Uterus (tissue), 2 donors: Measurements from ENCODE around the gene TMEM183A.

Experiments
- CTCF ChIP-seq, 4 experiments: fragments of 200-600 bp in 2 of 4; fragments of 450-650 bp in 2 of 4; sonication (generic) in 2 of 4; IDR thresholded peaks; one replicate each; pipeline ENCODE4 v1.5.1; 2016 to 2019; ENCODE audit warnings: antibody characterized with exemption in 4 of 4, mild to moderate bottlenecking in 2 of 4, moderate library complexity in 1 of 4
- POLR2A ChIP-seq, 2 donors: fragments of 450-650 bp; IDR thresholded peaks; one replicate each; pipeline ENCODE4 v1.6.1; 2016; ENCODE audit warnings: antibody characterized with exemption in 2 of 2, mild to moderate bottlenecking in 1 of 2, moderate library complexity in 1 of 2

- no peak for TF ChIP-seq CTCF (IDR thresholded peaks at IDR 0.05)
- TF ChIP-seq POLR2A (IDR thresholded peaks at IDR 0.05): no peak
Observed at GRCh38 chr1:202979459-202979858, 27.7 kb upstream of the TMEM183A start.
